ENCODE results near the gene FBN1.

The FBN1 gene

GRCh38 chr15:48469681-48470080 lies 175.8 kb downstream of the FBN1 start:
- ChIA-PET CTCF (interaction anchor here (0.7 kb wide), 1 partner anchor 72 kb away, joined by 3 read pairs; no protein-coding TSS in a partner anchor), POLR2A (ENCODE audit: low non-redundant PET) (no interaction called here)
- TF ChIP-seq, protein P1, sequence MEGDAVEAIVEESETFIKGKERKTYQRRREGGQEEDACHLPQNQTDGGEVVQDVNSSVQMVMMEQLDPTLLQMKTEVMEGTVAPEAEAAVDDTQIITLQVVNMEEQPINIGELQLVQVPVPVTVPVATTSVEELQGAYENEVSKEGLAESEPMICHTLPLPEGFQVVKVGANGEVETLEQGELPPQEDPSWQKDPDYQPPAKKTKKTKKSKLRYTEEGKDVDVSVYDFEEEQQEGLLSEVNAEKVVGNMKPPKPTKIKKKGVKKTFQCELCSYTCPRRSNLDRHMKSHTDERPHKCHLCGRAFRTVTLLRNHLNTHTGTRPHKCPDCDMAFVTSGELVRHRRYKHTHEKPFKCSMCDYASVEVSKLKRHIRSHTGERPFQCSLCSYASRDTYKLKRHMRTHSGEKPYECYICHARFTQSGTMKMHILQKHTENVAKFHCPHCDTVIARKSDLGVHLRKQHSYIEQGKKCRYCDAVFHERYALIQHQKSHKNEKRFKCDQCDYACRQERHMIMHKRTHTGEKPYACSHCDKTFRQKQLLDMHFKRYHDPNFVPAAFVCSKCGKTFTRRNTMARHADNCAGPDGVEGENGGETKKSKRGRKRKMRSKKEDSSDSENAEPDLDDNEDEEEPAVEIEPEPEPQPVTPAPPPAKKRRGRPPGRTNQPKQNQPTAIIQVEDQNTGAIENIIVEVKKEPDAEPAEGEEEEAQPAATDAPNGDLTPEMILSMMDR (conservative IDR thresholded peaks at IDR 0.05; ENCODE audit: low read depth): no peak
- DNase-seq (ENCODE audit: low spot score): no peak
- no peak overlapping the region for H3K27ac ChIP-seq

- TF ChIP-seq, protein P1 (conservative IDR thresholded peaks at IDR 0.05; ENCODE audit: low read depth): no peak
- ChIA-PET CTCF (no interaction called here), POLR2A (ENCODE audit: low non-redundant PET) (no interaction called here)
- no peak for DNase-seq (ENCODE audit: low spot score)
- H3K27ac ChIP-seq: no peak overlapping the region
Measured at GRCh38 chr15:48469271-48469670, 176.2 kb downstream of the FBN1 start.

DNA sequence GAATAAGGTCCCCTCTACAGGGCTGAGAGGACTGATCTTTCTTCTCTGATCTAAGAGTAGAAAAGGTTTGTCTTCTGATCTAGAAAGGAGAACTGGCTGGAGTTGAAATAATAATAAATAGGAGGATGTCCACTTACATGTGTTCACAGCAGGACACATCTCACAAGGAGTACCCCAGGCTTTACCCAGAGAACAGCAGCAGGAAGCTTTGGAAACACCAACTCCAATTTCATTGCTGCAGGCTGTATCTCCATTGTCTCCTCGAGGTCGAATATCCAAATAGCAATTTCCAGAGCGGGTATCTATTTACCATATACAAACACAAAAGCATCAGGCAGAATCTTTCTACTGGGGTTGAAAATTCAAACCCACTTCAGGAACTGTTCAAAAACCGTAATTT lies 177.7 kb downstream of the FBN1 start:
- TF ChIP-seq, protein P1 (conservative IDR thresholded peaks at IDR 0.05; ENCODE audit: low read depth): no peak
- DNase-seq (ENCODE audit: low spot score): no peak
- POLR2A ChIA-PET (ENCODE audit: low non-redundant PET): no interaction called here
- no peak overlapping the region for H3K27ac ChIP-seq
- CTCF ChIA-PET: no interaction called here

DNA sequence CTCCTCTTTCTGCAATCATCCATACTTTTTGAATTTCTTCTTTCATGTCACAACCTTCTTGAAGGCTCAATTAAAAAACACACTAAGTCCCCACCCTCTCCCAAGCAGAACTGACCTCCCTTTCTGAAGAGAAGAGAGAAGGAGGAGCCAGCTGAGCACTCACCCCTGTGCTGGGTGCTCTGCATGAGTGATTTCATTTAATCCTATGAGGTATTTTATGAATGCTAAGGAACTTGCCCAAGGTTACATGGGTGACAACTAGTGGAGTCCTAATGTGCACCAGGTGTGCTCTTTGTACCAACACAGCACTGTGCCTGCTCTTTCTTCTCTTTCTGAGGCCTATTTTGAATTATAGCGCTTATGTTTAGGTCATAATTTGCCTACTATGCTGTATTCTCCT lies 178.7 kb downstream of the FBN1 start:
- H3K27ac ChIP-seq: no peak overlapping the region
- DNase-seq (ENCODE audit: low spot score): no peak
- ChIA-PET CTCF (no interaction called here), POLR2A (ENCODE audit: low non-redundant PET) (no interaction called here)
- TF ChIP-seq, protein P1 (conservative IDR thresholded peaks at IDR 0.05; ENCODE audit: low read depth): no peak

DNA sequence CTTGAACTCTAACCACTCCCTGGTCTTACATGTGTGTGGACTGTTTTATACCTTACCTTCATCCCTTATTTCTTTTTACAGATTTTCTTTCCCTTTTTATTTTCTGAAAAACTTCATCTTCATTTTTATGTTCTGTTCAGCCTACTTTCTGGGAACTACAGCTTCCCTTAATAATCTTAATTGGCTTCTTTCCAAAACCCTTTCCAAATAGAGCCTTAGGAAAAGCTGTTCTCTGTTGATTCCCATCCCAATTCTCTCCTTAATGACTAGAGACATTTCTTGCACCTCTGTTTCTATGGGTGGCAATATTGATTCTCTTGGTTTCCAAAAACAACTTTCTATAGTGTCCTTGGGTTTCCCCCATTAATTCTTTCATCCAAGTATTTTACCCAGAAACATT lies 179.4 kb downstream of the FBN1 start:
- ChIA-PET POLR2A (ENCODE audit: low non-redundant PET) (no interaction called here), CTCF (interaction anchor here (0.6 kb wide), 1 partner anchor 35 kb away, joined by 3 read pairs; no protein-coding TSS in a partner anchor)
- no peak overlapping the region for H3K27ac ChIP-seq
- no peak for DNase-seq (ENCODE audit: low spot score)
- TF ChIP-seq, protein P1 (conservative IDR thresholded peaks at IDR 0.05; ENCODE audit: low read depth): no peak

- DNase-seq (ENCODE audit: low spot score): no peak
- ChIA-PET CTCF (interaction anchor here (0.6 kb wide), 2 partner anchors 36 to 107 kb away, joined by 3 to 4 read pairs; no protein-coding TSS in a partner anchor), POLR2A (ENCODE audit: low non-redundant PET) (no interaction called here)
- H3K27ac ChIP-seq: no peak overlapping the region
- TF ChIP-seq, protein P1 (conservative IDR thresholded peaks at IDR 0.05; ENCODE audit: low read depth): no peak
Measured at GRCh38 chr15:48465410-48465809, 180.1 kb downstream of the FBN1 start.
